Cortex of kidney (tissue), 1 donor: ENCODE data around the gene CNOT2.
"Not testable (repeated sequence)": the region's sequence is repeated elsewhere in the genome, so short reads cannot be mapped to it uniquely, and the experiment has no call there.

Source experiments
- DNase-seq: peaks from one replicate; lab custom pipeline; 2025; lab: John Stamatoyannopoulos, UW

CNOT2 gene

DNA sequence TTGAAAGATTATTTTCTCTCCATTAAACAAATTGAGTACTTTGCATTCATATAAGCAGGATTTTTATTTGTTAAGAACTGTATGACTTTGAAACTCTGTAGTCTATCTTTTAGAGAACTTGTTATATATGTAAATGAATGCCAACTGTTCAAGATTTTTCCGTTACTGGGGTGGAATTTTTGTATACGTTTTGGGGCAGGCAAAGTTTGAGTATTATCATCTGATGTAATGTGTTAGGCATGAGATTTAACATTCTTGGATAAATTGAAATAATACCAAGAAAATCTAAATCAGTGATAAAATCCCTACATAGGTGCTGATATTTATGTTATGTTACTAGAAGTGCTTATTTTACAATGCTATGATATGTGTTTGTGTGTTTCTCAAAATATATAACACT, 8.4 kb downstream of the CNOT2 start:
- no peak for DNase-seq

DNA sequence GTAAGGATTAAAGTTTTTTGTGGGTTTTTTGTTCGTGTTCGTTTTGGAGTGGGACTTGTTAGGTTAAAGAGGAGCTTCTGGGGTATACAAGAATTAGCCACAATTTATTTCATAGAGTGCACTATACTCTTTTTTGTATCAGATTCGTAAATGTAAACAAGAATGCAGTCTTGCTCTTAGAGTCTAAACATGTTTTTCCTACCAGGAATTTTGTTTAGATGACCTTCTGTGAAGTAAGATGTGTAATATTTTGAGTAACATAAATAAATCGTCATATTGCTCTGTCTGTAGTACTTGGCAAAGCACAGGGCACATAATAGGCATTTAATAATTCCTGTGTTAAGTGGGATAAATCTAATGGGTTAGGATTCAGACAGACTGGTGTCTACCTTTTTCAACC, 9.6 kb downstream of the CNOT2 start:
- no peak for DNase-seq

DNA sequence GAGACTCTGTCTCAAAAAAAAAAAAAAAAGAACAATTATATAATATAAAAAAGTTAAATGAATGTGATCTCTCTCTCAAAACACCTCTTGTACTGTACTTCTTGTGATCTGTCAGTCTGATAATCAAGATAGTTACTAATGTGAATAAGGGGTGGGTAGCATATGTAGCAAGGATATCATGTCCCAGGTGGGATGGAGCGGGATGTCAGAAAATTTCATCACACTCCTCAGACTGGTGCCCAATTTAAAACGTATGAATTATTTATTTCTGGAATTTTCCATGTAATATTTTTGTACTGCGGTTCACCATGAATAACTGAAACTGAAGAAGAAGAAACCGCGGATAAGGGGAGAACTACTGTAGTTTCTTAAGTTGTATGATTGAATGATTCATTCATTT, 11.0 kb downstream of the CNOT2 start:
- no peak for DNase-seq

- no peak for DNase-seq
Observed at GRCh38 chr12:70254846-70255245, 11.6 kb downstream of the CNOT2 start.

DNA sequence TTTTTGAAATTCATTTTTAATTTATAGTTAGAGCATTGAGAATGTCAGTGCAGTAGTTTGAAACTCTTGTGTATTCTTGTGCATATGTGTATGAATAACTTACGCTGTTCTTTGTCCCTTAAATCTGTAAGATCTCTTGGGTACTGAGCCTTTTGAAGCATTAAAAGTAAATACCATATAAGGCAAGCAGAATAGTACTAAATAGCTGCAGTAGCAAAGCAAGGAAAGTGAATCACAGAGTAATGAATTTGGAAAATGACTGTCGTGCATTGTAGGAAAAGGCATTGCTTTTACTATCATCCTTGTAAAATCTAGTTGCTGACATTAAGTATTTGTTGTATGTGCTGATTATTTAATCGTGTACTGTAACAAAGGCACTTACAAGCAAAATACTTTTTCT, 12.1 kb downstream of the CNOT2 start:
- no peak for DNase-seq

GRCh38 chr12:70258605-70259403, 15.6 kb downstream of the CNOT2 start:
- no peak for DNase-seq

DNA sequence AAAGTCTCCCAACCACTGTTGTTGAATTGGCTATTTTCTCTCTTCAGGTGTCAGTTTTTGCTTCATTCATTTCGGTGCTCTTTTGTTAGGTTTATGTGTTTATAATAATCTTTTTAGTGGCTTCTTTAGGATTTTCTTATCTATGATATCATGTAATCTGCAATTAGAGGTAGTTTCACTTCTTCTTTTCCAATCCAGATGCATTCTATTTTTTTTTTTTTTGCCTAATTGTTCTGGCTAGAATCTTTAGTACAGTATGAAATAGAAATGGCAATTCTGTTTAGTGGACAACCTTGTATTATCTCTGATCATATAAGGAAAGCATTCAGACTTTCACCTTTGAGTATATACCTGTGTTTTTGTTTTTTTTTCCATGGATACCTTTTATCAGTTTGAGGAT, 17.4 kb downstream of the CNOT2 start:
- no peak for DNase-seq

GRCh38 chr12:70264067-70264867, 21.0 kb downstream of the CNOT2 start:
- no peak for DNase-seq

- no peak for DNase-seq
Observed at GRCh38 chr12:70265132-70265531, 21.9 kb downstream of the CNOT2 start.

DNA sequence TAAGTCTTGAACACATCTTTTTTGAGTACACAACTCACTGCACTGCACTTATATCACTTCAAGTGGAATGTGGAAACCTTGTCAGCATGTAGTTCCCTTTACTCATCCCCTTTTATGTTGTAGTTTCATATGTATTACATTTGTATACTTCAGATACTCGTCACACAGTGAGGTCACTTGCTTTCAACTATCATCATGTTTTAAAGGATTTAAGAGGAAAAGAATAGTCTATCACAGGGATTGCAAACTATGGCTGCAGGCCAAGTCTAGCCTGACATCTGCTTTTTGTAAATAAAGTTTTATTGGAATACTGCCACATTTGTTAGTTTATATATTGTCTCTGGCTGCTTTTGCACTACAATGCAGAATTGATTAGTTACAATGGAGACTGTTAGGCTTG, 24.3 kb downstream of the CNOT2 start:
- DNase-seq, result no peak

GRCh38 chr12:70268972-70269371, 25.7 kb downstream of the CNOT2 start:
- DNase-seq, result no peak

- DNase-seq, result no peak
Observed at GRCh38 chr12:70270108-70270507, 26.9 kb downstream of the CNOT2 start.

GRCh38 chr12:70271025-70271424, 27.8 kb downstream of the CNOT2 start:
- no peak for DNase-seq

GRCh38 chr12:70272510-70272909, 29.3 kb downstream of the CNOT2 start:
- DNase-seq, result no peak

- no peak for DNase-seq
Observed at GRCh38 chr12:70275045-70275444, 31.8 kb downstream of the CNOT2 start.

DNA sequence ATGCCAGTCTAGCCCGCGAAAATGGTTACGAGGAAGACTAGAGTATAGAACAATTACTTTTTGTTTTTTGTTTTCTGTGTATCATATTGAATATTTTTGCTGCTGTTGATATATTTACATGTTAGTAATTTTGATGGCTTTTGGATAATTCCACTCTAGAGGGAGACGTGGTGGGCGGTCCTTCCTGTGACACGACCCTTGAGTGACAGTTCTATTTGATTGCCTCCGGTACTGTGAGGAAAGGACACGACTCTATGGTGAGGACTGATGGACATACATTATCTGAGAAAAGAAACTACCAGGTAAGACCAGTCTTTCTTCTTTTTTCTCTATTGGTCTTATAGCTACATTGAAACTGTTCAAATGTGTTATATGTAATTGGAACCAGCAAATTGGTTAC, 34.7 kb downstream of the CNOT2 start:
- DNase-seq, result no peak

DNA sequence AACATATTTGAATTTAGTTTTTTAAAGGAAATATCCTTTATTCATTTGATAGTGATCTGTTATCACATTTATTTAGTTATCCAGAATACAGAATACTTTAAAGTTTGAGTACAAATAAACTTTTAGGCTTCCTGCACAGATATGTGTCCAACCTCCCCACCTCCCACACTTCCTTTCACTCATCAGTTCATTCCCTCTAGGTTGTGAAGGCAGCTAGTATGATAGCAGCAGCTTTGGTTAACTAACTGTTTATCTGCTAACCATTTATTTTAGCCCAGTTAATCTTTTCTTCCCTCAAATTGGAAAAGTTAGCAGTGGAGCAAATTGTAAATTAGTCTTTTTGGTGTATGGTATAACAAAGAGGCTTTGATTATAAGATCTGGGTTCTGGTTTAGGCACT, 35.7 kb downstream of the CNOT2 start:
- no peak for DNase-seq

DNA sequence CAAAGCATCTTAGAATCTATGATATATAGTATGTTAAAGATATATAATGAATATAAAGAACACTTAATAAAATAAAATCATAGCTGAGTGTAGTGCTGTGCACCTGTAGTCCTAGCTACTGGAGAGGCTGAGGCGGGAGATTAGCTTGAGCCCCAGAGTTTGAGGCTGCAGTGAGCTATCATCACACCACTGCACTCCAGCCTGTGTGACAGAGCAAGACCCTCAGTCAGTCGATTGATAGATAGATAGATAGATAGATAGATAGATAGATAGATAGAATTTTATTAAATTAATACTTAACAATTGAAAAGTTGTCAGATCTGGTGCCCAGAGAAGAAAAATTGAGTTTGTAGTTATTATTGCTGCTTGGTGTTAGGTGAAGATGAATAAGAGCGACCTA, 40.0 kb downstream of the CNOT2 start:
- DNase-seq, result no peak

GRCh38 chr12:70288817-70289216, 45.6 kb downstream of the CNOT2 start:
- DNase-seq, result no peak

DNA sequence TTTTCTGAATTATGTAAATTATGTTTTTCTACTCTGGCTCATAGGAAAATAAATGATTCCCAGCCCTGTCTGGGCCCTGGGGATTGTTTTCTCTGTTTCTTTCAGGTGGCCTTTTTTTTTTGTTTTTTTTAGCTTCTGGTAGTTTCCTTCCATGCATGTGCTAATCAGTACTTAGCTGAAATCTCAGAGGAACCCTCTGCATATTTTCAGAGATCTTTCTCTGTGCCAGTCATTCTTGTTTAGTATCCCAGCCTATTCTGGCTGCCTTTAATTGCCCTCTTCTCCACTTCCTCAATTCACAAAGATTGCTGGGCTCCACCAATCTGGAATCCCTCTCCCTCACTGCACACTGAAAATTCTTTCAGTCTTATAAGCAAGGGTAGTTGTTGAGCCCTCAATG, 46.9 kb downstream of the CNOT2 start:
- DNase-seq, result no peak

DNA sequence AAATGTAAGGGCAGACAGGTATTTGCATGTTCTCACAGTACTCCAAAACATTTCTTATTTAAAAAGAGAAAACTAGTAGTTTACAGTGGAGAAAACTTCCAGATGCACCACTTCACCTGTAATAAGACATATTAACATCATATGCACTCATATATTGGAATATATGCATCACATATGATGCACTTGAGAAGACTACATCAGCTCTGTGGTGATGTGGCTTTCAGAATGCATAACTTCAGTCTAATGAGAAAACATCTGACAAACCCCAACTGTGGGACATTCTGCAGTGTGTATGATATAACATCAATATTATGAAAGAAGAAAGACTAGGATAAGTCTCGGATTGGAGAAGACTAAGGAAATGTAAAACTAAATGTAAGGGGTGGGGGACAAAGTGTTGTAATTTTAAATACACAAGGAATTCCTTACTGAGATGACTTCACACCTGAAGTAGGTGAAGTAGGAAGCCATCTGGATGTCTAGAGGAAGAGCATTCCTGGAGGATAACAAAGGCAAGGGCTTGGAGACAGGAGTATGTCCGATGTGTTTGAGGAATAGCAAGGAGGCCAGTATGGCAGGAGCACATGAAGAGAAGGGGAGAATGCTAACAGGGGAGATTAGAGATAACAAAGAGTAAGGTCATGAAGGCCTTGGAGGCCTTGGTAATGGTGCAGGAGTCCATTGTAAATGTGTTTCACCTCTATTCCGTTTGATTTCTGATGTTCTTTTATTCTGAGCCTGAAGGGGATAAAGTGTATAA, 49.0 kb downstream of the CNOT2 start:
- no peak for DNase-seq

DNA sequence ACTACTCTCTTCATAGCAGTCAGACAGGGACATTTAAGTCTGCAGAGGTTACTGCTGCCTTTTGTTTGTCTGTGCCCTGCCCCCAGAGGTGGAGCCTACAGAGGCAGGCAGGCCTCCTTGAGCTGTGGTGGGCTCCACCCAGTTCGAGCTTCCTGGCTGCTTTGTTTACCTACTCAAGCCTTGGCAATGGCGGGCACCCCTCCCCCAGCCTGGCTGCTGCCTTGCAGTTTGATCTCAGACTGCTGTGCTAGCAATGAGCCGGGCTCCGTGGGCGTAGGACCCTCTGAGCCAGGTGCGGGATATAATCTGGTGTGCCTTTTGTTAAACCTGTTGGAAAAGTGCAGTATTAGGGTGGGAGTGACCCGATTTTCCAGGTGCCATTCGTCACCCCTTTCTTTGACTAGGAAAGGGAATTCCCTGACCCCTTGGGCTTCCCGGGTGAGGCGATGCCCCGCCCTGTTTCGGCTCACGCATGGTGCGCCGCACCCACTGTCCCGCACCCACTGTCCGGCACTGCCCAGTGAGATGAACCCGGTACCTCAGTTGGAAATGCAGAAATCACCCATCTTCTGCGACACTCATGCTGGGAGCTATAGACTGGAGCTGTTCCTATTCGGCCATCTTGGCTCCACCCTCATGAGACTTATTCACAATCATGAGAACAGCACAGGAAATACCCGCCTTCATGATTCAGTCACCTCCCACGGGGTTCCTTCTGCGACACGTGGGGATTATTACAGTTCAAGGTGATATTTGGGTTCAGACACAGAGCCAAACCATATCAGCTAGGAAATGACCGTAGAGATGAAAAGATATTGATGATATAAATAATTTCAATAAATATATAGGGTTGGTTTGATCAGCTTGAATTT, 61.7 kb downstream of the CNOT2 start:
- not testable (repeated sequence) for DNase-seq
